Measurements from ENCODE around the gene UBE2Q2.

Gene UBE2Q2

GRCh38 chr15:75928680-75929608 is 85.7 kb downstream of the UBE2Q2 start:
- no peak for DNase-seq

GRCh38 chr15:75929799-75930565 is 86.7 kb downstream of the UBE2Q2 start:
- no peak for DNase-seq

GRCh38 chr15:75930866-75931265 is 87.6 kb downstream of the UBE2Q2 start:
- DNase-seq: no peak

- DNase-seq: no peak
Observed at GRCh38 chr15:75942464-75942863, 99.2 kb downstream of the UBE2Q2 start.

- DNase-seq: no peak
Observed at GRCh38 chr15:75943246-75943645, 100.0 kb downstream of the UBE2Q2 start.

GRCh38 chr15:75943713-75944215 is 100.5 kb downstream of the UBE2Q2 start:
- no peak for DNase-seq

GRCh38 chr15:75945953-75946352 is 102.7 kb downstream of the UBE2Q2 start:
- no peak for DNase-seq

- no peak for DNase-seq
Observed at GRCh38 chr15:75947092-75947491, 103.8 kb downstream of the UBE2Q2 start.

- no peak for DNase-seq
Observed at GRCh38 chr15:75948761-75949296, 105.6 kb downstream of the UBE2Q2 start.
